ENCODE data around the gene CD247.

DNA sequence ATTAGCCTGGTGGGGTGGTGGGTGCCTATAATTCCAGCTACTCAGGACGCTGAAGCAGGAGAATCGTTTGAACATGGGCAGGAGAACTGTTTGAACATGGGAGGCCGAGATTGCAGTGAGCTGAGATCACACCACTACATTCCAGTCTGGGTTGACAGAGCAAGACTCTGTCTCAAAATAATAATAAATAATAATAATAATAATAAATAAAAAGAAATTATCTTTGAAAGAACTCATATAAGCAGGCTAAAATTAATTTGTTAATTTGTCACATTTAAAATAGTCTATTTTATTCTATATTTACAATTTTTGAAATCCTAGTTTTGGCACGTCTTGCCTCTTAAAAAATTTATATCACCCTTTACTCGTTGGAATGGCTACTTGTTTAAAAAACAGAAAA is 27.6 kb downstream of the CD247 start:
- TF ChIP-seq POLR2AphosphoS5 (IDR thresholded peaks at IDR 0.05; ENCODE audit: borderline replicate concordance, low read depth, low read length) = no peak
- TF ChIP-seq EZH2 (IDR thresholded peaks at IDR 0.05) = no peak

Measured in SK-N-MC (cell line).